Astrocyte of the cerebellum (primary cell): Measurements from ENCODE around the gene NLGN1.

Experiments
- DNase-seq: peaks from one replicate; pipeline ENCODE4 v3.0.0-alpha.2; 2011; ENCODE audit warnings: low read depth
- H3K4me3 ChIP-seq: 2 replicates; pipeline ENCODE4 v1.5.1; 2011; ENCODE audit warnings: mild to moderate bottlenecking, low read depth, low read length, moderate library complexity
- in situ Hi-C: cut with HindIII; loops from 2 replicates; pipeline ENCODE4 v1.10.0; 2017; ENCODE audit warnings: low sequenced_read_pairs
- TF ChIP-seq, protein P1 (sequence below): IDR thresholded peaks from 2 replicates; pipeline ENCODE4 v1.5.1; 2012; ENCODE audit warnings: low read length, low read depth, moderate library complexity, mild to moderate bottlenecking; ENCODE audit errors: missing control alignments

The NLGN1 gene

DNA sequence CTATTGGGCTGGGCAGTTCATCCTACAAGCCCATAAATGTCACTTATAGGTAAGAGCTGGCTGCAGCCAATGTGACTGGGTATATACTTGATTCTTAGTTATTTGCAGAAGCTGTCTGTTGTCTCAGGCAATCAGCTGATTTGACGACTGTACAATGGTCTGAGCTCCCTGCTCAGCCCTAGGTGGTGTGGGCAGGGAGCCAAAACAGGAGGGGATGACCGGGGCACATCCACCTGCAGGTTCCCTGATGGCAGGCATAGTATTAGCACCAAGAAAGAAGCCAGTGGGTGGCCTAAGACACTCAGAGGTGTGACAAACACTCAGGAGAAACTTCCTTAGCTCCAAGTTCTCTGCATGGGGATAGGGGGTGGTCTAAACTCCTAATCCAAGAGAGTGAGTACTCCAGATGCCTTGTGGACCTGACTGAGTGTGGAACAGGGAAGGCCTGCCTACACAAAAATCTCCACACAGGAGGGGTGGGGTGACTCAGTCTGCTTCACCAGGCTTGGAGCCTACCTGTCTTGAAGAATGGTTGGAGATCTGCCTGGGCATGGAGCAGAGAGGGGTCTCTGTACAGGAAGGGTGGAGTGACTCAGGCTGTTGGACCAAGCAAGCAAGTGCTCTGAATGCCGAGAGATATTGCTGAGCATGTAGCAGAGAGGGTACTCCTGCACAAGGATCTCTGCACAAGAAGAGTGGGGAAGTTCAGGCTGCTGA, 771.2 kb downstream of the NLGN1 start:
- in situ Hi-C loops = no loop called here
- TF ChIP-seq, protein P1, sequence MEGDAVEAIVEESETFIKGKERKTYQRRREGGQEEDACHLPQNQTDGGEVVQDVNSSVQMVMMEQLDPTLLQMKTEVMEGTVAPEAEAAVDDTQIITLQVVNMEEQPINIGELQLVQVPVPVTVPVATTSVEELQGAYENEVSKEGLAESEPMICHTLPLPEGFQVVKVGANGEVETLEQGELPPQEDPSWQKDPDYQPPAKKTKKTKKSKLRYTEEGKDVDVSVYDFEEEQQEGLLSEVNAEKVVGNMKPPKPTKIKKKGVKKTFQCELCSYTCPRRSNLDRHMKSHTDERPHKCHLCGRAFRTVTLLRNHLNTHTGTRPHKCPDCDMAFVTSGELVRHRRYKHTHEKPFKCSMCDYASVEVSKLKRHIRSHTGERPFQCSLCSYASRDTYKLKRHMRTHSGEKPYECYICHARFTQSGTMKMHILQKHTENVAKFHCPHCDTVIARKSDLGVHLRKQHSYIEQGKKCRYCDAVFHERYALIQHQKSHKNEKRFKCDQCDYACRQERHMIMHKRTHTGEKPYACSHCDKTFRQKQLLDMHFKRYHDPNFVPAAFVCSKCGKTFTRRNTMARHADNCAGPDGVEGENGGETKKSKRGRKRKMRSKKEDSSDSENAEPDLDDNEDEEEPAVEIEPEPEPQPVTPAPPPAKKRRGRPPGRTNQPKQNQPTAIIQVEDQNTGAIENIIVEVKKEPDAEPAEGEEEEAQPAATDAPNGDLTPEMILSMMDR = no peak
- H3K4me3 ChIP-seq = no peak overlapping the region
- DNase-seq = no peak

DNA sequence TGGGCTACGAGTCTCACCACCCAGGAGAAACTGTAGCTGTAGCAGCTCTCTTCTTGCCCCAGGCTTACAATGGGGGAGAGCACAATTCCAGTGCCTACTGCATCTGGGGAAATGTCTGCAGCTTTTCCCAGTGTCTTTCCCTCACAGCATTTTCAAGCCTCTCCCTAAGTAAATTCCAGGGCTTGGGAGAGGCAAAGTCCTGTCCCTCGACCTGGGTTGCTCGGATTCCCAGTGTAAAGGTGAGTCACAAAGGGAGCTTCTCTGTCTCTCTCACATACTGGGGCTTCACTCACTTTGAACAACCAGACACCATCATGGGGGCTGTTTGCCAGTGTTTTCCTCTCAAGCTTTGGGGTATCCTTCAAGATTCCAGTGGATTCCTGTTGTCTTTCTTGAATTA, 772.2 kb downstream of the NLGN1 start:
- in situ Hi-C loops = no loop called here
- TF ChIP-seq, protein P1 = no peak
- no peak for DNase-seq
- H3K4me3 ChIP-seq = no peak overlapping the region

DNA sequence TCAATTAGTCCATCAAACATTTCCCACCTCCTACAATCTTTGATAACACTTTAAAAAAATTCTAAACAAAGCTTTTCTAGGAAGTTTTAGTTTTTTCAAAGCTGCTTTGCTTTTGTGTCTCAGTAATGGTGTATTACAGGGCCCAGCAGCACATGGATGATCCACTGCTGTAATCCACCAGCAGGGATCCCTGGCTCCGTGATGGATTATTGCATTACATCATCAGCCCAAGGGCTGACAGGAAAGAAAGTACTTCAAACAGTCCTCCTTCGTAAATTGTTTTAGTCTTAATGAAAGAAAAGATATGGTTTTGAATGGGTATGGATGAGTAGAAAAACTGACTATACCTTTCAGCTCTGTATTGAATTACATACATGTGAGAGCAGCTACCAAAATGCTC, 772.7 kb downstream of the NLGN1 start:
- DNase-seq = no peak
- in situ Hi-C loops = no loop called here
- TF ChIP-seq, protein P1 = no peak
- H3K4me3 ChIP-seq = no peak overlapping the region

DNA sequence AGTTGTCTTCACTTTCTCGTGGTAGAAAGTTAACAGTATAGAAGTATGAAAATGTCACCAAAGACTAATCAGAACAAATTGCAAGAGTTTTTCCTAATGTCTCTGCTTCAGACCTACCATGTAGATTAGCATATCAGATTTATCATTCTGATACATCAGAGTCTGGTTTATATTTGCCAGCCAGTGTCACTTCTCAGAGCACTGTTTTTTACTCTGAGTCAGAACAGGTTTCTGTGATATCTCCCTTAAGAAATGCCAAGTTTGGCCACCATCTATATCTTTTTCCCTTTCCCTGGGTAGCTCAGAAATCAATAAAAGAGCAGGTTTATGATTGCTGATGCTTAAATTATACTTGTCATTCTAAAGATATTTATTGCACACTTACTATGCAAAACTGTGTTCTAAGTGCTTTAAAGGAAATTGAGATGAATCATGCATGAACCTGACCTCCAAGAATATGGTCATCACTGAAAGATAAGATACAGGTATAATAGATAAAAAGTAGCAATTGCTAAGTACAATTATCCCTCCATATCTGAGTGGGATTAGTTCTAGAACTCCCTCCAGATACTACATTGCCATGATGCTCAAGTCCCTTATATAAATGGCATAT, 788.9 kb downstream of the NLGN1 start:
- in situ Hi-C loops = no loop called here

DNA sequence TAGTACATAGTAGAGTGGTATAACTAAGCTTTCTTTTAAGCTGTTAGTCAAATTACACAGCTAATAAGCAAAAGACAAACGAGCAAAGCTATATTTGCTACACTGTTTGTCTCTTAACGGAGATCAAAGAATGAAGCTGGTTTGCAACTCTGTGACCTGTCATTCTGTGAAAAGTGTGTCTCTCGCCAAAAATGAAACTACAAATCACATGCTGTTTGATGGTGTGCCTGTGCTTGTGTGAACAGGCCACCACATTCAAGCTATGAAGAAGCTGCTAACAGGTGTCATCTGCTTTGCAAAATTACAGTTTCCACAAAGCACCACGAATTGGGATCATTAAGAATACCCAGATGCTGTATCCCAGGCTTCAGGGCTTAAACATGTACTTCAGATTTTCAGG, 793.8 kb downstream of the NLGN1 start:
- no peak for DNase-seq
- TF ChIP-seq, protein P1 = no peak
- H3K4me3 ChIP-seq = no peak overlapping the region
- in situ Hi-C loops = no loop called here

More for the DNA sequence above, 788.9 kb downstream of the NLGN1 start:
- no peak for DNase-seq
- TF ChIP-seq, protein P1 = no peak
- no peak overlapping the region for H3K4me3 ChIP-seq

DNA sequence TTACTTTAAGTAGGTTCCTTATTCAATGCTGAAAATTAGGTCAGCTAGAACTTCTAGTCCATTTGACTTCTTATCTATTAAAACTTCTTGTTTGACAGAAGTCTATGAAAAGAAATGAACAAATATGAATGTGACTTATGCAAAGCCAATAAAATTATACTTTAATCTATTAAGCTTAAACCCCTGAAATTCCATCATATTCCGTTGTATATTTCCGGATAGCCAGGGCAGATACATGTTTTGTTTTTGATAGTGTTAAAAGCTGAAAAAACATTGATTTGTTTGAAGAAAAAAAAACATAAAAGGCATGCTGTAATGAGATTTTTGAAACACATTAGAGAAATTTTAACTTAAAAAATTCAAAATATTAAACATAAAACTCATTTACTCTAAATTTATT, 794.4 kb downstream of the NLGN1 start:
- TF ChIP-seq, protein P1 = no peak
- in situ Hi-C loops = no loop called here
- DNase-seq = no peak
- H3K4me3 ChIP-seq = no peak overlapping the region
